Measurements from ENCODE around the gene DENND4C.
"Not testable (repeated sequence)": the region's sequence is repeated elsewhere in the genome, so short reads cannot be mapped to it uniquely, and the experiment has no call there.

DENND4C gene

DNA sequence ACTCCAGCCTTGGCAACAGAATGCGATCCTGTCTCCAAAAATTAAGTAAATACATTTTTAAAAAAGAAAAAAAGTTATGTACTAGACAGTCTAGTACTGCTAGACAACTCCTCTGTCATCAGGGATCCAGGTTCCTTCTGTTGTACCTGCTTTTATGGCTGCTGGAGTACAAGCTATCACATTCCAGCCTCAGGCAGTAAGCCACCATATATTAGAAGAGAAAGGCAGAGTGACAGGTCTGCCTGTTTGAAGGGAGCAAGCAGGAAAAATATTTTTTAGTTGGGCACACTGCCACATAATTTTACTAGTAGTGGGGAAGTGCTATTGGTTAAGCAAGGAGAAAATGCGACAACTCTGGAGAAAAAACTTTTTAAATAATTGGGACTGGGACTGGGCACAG lies 138.6 kb downstream of the DENND4C start:
- FAIRE-seq = no peak
- no peak for DNase-seq (ENCODE audit: insufficient read length, low spot score)

DNA sequence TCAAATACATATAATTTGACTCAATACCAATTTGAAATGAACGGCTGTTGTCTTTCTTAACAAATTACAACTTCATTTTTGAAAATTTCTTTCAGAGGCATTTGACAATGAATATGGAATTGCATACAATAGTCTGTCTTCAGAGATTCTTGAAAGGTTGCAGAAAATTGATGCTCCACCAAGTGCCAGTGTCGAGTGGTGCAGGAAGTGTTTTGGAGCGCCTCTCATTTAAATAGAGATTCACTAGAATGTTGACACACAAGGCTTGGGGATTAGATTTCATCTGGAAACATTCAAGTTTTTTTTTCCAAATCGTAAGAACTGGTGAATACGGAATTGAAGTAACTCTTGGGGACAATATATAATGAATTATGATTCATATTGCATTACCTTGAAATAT lies 141.4 kb downstream of the DENND4C start:
- DNase-seq (ENCODE audit: insufficient read length, low spot score) = no peak
- FAIRE-seq = no peak

DNA sequence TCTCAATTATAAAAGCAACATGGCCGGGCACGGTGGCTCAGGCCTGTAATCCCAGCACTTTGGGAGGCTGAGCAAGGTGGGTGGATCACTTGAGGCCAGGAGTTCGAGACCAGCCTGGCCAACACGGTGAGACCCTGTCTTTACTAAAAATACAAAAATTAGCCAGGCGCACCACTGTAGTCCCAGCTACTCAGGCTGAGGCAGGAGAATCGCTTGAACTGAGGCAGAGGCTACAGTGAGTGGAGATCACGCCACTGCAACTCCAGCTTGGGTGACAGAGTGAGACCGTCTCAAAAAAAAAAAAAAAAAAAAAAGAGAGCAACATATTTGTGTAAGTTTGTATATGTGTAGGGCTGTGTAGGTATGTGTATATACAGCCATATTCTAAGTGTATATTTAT lies 142.1 kb downstream of the DENND4C start:
- FAIRE-seq (no peak), DNase-seq (ENCODE audit: insufficient read length, low spot score) (no peak)

DNA sequence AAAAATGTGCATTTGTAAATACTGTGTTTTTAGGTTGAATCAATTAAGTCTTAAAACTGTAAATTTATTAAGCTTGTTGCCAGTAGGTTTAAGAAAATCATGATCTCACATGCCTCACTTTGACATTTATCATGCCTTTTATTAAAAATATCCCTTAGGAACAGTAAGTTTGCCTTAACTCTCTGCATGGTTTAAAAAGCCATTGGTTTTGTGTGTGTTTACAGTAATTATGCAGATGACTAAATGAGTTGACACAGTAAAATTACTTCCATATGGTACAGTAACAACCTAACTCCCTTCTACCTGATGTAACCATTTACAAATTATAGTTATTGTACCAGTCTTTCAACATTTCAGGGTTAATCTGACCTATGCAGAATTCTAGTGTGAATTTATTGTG lies 143.0 kb downstream of the DENND4C start:
- no peak for FAIRE-seq

DNA sequence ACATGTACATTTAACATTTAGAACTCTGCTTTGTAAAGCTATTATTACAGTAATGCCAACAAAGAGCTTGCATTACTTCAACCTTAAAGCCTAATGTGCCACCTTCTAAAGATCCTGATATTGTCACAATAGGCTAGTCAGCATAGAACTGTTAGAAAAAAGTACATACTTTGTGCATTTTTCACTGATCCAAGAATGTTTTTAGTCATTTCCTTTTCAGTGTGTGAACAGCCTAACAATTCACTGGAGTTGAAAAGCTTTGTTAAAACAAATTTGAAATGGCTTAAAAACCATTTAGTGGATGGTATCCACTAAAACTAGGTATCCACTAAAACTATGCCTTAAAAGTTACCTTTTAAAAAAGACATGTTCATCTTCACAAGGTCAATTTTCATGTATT lies 145.0 kb downstream of the DENND4C start:
- FAIRE-seq (no peak), DNase-seq (ENCODE audit: insufficient read length, low spot score) (no peak)

More for the DNA sequence above, 143.0 kb downstream of the DENND4C start:
- no peak for DNase-seq (ENCODE audit: insufficient read length, low spot score)

DNA sequence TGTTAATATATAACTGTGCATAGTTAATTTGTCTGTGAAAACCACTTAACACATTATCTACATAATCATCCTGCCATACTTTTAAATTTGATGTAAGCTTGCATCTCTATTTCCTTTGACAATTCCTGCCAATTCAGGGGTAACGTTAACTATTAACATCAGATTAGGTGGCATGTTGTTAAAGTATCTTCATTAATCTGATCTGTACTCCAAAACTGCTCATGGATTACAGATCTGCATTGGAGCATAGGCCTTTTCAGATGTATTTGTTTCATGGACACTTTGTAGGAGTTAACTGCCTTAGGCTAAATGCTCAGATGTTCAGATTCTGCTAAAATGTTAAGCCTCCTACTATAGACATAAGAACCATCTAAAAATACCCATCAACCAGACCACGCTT lies 146.4 kb downstream of the DENND4C start:
- no peak for DNase-seq (ENCODE audit: insufficient read length, low spot score)
- no peak for FAIRE-seq

DNA sequence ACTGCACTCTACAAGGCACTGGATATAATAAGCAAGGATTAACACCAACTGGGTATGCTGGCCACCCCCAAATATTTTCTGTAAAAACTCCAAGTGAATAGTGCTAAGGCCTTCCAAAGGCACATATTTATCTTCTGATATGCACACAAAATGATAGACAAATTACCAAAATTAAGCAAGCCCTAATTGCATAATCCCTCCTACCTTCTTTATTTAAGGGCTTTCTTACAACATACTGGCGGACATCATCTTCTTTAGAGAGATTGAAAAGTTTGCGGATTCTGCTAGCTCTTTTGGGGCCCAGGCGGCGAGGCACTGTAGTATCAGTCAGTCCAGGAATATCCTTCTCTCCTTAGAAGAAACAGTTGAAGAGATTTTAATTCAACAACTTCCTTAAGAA lies 147.7 kb downstream of the DENND4C start:
- DNase-seq (ENCODE audit: insufficient read length, low spot score) (no peak), FAIRE-seq (no peak)

DNA sequence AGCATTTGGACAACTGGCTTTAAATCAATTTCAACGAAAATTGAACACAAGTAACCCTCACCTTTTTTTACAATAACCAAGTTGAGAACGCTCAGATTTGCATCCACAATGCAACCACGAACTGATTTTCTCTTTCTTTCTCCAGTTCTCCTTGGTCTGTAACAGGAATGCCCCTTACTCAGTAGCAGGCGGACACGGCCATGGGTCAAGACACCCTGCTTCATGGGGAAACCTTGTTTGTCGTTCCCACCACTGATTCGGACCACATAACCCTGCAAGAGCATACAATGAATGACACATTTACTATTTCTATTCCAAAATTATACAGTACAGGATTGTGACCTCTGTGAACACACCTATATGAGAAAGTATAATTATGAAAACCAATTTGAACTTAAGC lies 148.2 kb downstream of the DENND4C start:
- FAIRE-seq (no peak), DNase-seq (ENCODE audit: insufficient read length, low spot score) (no peak)

DNA sequence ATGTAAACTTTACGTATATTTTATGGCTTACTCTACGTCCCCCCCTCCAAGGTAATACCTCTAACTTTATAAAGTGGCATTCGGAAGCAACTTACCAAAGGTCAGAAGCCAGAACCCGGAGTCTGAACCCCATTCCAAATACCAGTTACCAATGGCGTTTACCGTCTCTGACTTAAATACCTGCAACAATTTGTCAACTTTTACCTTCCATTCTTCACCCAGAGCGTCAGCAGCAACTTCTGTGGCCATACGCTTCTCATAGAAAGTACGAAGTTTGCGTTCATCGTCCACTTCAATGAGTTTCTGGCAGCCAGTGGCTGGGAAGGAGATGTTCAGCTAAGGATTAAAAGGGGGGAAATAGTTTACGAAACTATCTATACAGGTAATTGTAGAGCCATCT lies 148.8 kb downstream of the DENND4C start:
- DNase-seq (ENCODE audit: insufficient read length, low spot score) (no peak), FAIRE-seq (no peak)

DNA sequence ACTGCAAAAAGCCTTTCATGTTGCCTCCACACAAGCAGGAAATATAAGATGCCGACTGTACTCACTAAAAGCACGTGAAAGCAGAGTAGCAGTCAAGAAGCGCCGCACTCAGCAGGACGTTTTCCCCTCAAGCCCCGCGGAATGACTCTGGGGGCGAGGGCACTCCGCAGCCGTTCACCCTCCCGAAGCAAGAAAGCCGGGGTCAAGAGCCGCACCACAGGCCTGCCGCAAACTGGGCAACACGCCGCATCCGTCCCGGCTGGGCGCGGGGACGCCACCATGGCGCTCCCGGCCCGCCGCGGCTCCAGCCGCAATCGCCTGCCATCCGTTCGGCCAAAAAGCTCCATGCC lies 149.2 kb downstream of the DENND4C start:
- no peak for DNase-seq (ENCODE audit: insufficient read length, low spot score)
- no peak for FAIRE-seq

DNA sequence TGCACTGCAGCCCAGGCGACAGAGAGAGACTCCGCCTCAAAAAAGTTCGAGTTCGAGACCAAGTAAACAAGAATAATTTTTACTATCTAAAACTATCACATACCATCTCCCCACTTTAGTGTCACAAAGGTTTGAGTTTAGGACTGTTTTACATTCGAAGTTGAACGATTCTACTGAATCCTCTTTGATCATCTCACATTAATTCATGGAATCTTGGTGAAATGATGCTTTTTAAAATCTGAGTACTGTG lies 150.3 kb downstream of the DENND4C start:
- FAIRE-seq = no peak
- DNase-seq (ENCODE audit: insufficient read length, low spot score) = no peak

DNA sequence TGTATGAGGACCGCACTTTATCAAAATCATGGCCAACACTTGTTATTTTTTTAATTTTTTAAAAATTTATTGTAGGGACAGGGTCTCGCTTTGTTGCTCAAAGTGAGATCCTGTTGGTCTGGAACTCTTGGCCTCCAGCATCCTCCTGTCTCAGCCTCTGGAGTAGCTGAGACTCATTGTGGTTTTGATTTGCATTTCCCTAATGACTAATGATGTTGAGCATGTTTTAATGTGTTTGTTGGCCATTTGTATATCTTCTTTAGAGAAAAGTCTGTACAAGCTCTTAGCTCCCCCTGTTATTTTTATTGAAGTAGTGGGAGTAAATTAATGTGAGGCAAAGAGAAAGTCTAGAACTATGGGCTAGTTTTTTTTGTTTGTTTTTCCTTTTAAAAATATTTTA lies 151.2 kb downstream of the DENND4C start:
- DNase-seq (ENCODE audit: insufficient read length, low spot score) = no peak
- no peak for FAIRE-seq

DNA sequence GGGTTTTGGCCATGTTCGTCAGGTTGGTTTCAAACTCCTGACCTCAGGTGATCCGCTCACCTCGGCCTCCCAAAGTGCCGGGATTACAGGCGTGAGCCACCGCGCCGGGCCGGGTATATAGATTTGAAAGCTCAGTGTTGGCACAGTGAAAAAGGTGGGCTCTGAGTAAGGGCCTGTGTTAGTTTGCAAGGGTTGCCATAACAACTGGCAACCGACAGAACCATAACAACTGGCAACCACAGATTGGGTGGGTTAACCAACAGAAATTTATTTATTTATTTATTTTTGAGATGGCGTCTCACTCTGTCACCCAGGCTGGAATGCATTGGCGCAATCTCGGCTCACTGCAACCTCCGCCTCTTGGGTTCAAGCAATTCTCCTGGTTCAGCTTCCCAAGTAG lies 154.7 kb downstream of the DENND4C start:
- DNase-seq (ENCODE audit: insufficient read length, low spot score); FAIRE-seq: not testable (repeated sequence)

DNA sequence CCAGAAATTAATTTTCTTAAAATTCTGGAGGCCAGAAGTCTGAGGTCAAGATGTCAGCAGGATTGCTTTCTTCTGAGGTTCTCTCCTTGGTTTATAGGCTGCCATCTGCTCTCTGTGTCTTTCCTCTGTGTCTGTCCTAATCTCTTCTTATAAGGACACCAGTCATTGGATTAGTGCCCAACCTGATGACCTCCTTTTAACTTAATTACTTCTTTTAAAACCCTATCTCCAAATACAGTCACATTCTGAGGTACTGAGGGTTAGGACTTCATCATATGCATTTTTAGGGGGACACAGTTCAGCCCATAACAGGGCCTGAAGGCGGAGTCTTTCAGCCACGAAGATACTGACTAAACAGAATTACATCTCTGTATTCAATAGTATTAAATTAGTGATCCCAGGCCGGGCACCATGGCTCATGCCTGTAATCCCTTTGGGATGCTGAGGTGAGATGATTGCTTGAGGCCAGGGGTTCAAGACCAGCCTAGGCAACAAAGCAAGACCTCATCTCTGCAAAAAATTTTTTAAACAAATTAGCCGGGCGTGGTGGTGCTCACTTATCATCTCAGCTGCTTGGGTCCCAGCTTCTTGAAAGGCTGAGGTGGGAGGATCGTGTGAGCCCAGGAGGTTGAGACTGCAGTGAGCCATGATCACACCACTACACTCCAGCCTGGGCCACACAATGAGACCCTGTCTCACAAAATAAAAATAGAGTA lies 155.5 kb downstream of the DENND4C start:
- DNase-seq (ENCODE audit: insufficient read length, low spot score) = no peak
- FAIRE-seq = no peak

DNA sequence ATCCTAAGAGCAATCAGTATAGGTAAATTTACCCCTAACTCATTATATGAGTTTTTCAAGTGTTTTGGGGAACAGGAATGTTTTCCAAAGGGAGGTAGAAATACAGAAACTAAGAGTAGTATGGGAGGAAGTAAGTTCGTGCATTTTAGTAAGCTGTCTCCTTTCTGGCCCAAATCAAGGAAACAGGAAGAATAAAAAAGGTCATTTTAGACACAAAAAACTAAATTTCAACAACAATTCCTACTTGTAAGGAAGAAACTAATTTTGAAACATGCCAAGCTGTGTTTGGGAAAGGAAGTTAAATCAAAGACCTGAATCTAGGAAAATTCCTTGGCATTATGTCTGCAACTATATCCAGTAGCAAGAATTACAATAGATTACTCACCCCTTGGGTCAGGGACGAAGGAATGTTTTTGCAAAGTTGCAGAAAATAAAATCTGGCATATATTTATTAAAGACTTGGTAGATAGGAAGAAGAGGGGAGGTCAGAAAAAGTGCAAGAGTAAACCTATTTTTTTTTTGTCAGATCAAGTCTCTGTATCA lies 156.1 kb downstream of the DENND4C start:
- FAIRE-seq (no peak), DNase-seq (ENCODE audit: insufficient read length, low spot score) (no peak)

DNA sequence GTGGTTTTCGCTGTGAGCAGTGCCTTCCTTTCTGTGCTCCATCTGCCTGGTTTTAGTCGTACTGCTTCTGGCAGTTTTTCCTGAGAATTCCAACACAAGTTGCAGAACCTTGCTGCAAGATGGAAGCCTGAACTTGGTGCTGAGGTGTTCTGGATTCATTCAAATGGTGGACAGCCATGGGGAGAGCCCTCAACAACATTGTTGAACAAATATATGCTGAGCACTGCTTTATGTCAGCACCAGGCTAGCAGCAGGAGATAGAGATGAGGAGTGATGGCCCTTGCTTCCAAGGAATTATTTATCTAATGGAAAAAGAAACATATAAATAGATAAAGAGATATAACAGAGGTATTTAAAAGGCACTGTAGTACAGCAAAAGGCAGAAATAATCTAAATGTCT lies 156.8 kb downstream of the DENND4C start:
- FAIRE-seq (no peak), DNase-seq (ENCODE audit: insufficient read length, low spot score) (no peak)

DNA sequence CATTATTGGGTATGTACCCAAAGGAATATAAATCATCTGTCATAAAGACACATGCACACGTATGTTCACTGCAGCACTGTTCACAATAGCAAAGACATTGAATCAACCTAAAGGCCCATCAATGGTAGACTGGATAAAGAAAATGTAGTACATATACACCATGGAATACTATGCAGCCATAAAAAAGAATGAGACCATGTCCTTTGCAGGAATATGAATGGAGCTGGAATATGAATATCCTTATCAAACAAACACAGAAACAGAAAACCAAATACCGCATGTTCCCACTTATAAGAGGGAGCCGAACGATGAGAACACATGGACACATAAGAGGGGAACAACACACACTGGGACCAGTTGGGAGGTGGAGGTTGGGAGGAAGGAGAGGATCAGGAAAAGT lies 159.0 kb downstream of the DENND4C start:
- not testable (repeated sequence) for DNase-seq (ENCODE audit: insufficient read length, low spot score); FAIRE-seq

DNA sequence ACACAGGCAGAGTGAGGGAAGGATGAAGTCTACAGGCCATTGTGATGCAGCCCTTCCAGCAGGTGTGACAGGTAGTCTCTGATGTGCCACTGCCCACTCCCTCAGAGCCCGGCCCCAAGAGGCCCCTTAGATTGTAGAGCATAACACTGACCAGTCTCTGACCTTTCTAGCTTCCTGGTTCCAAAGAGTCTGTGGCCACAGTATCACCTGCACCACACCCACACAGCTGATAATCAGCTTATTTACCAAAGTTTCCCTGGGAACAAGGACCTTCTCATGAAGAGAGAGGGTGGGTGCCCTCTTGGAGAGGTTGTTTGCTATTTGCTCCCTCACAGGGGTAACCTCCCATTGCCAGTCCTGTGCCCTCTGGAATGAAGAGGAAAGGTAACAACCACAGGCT lies 167.4 kb downstream of the DENND4C start:
- DNase-seq (ENCODE audit: insufficient read length, low spot score) = no peak
- no peak for FAIRE-seq

DNA sequence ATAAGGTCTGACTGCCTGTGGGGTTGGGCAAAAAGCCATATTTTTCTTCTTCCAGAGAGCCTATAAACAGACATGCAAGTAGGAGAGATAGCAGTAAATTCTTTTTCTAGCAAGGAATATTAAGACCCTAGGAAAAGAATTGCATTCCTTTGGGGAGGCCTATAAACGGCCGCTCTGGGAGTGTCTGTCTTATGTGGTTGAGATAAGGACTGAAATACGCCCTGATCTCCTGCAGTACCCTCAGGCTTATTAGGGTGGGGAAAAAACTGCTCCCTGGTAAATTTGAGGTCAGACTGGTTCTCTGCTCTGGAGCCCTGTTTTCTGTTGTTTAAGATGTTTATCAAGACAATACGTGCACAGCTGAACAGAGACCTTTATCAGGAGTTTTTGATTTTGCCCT lies 172.7 kb downstream of the DENND4C start:
- not testable (repeated sequence) for FAIRE-seq; DNase-seq (ENCODE audit: insufficient read length, low spot score)

DNA sequence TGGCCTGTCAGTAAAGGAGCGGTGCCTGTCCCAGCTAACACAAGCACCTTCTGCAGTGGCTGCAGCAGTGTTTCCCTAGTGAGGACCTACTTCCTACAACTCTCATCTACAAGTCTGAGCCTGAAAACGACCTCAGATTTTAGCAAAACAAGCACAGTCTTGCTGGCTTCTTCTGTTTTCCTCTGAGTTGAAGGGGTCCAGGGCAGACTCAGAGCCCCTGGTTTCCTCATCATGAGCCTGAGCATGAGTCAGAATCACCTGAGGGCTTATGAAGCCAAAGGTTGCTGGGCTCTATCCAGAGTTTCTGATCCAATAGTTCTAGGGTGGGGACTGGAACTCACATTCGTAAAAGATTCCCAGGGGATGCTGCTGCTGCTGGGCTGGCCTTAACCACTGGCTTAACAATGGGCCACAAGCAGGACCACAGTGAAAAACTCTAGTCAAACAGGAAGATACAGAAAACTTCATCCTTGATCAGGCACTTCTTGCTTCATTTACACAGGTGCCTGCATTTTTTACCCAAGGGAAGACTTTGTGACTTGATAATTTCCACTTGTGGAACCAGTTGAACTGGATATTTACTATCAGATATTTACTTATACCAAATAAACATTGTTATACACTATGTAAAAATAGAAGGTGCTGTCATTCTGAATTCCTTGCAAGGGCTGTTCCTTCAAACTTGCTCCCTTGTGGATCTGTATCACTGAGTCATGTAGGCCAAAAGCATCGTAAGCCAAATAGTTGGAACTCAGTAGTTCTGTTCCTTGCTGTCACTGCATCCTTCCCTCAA lies 174.0 kb downstream of the DENND4C start:
- FAIRE-seq (no peak), DNase-seq (ENCODE audit: insufficient read length, low spot score) (no peak)

DNA sequence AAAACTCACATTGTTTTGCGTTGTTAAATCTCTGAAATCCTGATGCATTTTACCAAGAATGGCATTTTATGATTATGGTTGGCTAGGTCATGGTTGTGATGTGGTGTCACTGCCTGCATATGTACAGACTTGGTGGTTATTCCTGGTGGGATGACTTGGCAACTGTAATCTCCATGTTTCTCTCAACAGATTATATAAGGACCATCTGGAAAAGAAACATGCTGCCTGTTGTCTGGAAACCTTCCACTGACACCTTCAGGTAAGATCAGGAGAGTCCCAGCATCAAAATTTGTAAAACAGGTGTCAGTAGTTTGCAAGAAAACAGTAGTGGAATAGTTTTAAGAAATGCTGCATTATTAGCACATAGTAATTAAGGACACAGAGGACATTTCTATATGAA lies 175.3 kb downstream of the DENND4C start:
- no peak for FAIRE-seq

DNA sequence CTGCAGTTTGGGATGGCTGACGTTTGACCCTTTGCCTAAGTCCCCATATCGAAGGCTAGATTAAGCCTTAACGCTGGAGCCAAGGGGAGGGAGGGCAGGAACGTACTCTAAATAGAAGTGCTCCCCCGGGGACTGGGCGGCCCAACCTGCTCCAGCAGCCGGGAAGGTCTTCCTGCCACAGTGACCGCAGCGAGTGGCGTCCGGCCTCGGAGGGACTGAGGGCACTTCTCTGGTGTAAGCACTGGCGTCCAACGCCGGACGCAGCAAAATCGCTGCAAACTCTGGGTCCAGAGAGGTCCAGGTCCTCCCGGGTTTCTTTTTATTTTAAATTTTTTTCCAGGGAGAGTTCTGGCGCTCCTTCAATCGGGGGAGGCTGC lies 177.8 kb downstream of the DENND4C start:
- DNase-seq (ENCODE audit: insufficient read length, low spot score) = no peak
- FAIRE-seq = no peak

More for the DNA sequence above, 175.3 kb downstream of the DENND4C start:
- no peak for DNase-seq (ENCODE audit: insufficient read length, low spot score)
